HepG2 (cell line): Measurements from ENCODE around the gene GFOD1. TPM values are rescaled to one million over a fixed set of nuclear protein-coding genes. Genes with fewer than 3 reads are reported as not detected.
A peak's percentile ranks its signal among the peaks of the same experiment; 100 is the strongest.

Experiments used
- BRD4 ChIP-seq: sonication (generic); formaldehyde crosslinking; IDR thresholded peaks from 2 replicates; pipeline ENCODE4 v1.4.0; 2020; ENCODE audit warnings: missing genetic modification reagents
- GFI1 ChIP-seq: sonication (generic); formaldehyde crosslinking; IDR thresholded peaks from 2 replicates; pipeline ENCODE4 v1.5.0; 2020; ENCODE audit warnings: missing genetic modification reagents, mild to moderate bottlenecking, borderline replicate concordance
- IKZF4 ChIP-seq: sonication (generic); formaldehyde crosslinking; IDR thresholded peaks from 2 replicates; pipeline ENCODE4 v1.5.1; 2020; ENCODE audit warnings: borderline replicate concordance, mild to moderate bottlenecking, low read depth, missing genetic modification reagents; ENCODE audit errors: not compliant biosample characterization
- NFIB ChIP-seq: sonication (generic); formaldehyde crosslinking; IDR thresholded peaks from 2 replicates; pipeline ENCODE4 v1.9.0; 2021; ENCODE audit warnings: missing genetic modification reagents, mild to moderate bottlenecking, borderline replicate concordance
- NPAS2 ChIP-seq: sonication (generic); formaldehyde crosslinking; IDR thresholded peaks from 2 replicates; pipeline ENCODE4 v1.8.0; 2022; ENCODE audit warnings: mild to moderate bottlenecking, missing genetic modification reagents, borderline replicate concordance
- ZNF235 ChIP-seq: sonication (generic); formaldehyde crosslinking; IDR thresholded peaks from 2 replicates; pipeline ENCODE4 v1.8.1; 2023; ENCODE audit warnings: mild to moderate bottlenecking, missing genetic modification reagents, borderline replicate concordance
- ZNF329 ChIP-seq: sonication (generic); formaldehyde crosslinking; IDR thresholded peaks from 2 replicates; pipeline ENCODE4 v1.9.0; 2021; ENCODE audit warnings: low read depth, mild to moderate bottlenecking, missing genetic modification reagents
- polyA plus RNA-seq, 8 experiments: library from polyadenylated mRNA; depleted of rRNA in 3 of 8; stranded (reverse) in 7 of 8; unstranded in 1 of 8; fragments of >200 nt; fragmentation: Illumina TruSeq in 4 of 8; extraction: Trizol in 4 of 8; gene quantifications; 2 replicates each; pipeline versions ENCODE4 v1.2.1 to v1.2.3, GENCODE V29; 2011 to 2016; ENCODE audit warnings: low read depth in 4 of 8, missing spikeins in 1 of 8, mixed read lengths in 1 of 8; ENCODE audit not compliant: insufficient read depth in 1 of 8
- total RNA-seq, 5 experiments: library from RNA; depleted of rRNA; stranded (reverse); fragments of >200 nt; fragmentation: Illumina TruSeq; extraction: Trizol; gene quantifications; 2 replicates each; pipeline ENCODE4 v1.2.3, GENCODE V29; 2016; ENCODE audit warnings: low read depth in 1 of 5
- TF ChIP-seq, protein P1 (sequence below): sonication (generic); formaldehyde crosslinking; IDR thresholded peaks from 2 replicates; pipeline ENCODE4 v1.4.0; 2020; ENCODE audit warnings: low read depth, missing genetic modification reagents
- TF ChIP-seq, protein P2 (sequence below): sonication (generic); formaldehyde crosslinking; IDR thresholded peaks from 2 replicates; pipeline ENCODE4 v1.5.0; 2020; ENCODE audit warnings: missing genetic modification reagents
- TF ChIP-seq, protein P3 (sequence below): sonication (generic); formaldehyde crosslinking; IDR thresholded peaks from 2 replicates; pipeline ENCODE4 v1.5.0; 2020; ENCODE audit warnings: mild to moderate bottlenecking, missing genetic modification reagents, borderline replicate concordance
- TF ChIP-seq, protein P4 (sequence below): IDR thresholded peaks from 2 replicates; pipeline ENCODE4 v1.6.1; 2016; ENCODE audit warnings: missing compliant biosample characterization, missing genetic modification reagents, borderline replicate concordance

Gene GFOD1
- total and polyA plus RNA-seq, 2 of the 13 experiments (the other 11 are each of a cell fraction or from before 2014, with no cell fraction given): 1.9 to 6.4 TPM

DNA sequence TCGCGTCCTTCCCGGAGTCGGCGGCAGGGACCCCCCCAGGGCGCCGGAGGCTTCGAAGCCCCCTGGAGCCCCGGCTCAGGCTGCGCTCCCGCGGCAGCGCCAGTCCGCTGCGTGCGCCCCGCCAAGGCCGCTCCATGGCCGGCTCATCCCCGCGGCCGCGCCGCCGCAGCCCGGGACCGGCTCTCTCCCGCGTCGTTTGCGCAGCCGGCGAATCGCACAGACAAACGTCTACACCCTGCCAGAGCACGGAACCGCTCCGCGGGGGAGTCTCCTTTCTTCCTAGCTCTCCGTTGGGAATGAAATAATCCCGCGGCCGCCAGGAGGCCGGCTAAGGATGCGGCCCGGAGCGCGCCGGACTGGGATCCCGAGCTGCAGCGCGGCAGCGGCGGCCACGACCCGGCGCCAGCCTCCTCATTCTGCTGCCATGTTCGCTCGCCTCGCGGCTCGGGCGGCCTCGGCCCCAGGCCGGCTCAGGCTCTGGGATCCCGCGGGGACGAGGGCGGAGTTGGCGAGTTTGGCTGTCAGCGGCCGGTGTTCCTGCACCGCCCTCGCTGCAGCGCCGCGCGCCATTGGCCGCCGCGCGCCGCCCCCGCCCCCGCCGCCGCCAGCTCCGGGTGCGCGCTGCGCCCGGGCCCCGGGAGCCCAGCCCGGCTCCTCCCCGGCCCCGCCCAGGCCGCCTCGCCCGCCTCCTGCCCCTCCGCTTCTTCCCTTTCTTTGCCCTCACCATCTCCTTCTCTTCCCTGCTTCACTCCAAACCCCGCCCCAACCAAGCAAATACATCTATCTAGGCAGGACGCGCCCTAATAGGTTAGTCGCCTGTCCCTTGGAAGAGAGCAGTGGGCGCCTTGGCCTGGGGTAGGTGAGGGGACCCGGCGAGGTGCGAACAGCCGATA is at the start of gene GFOD1 (continued):
- TF ChIP-seq BRD4 (CRISPR knock-in tag) (no peak), NPAS2 (CRISPR knock-in tag) (no peak), IKZF4 (no peak), NFIB (no peak), ZNF329 (0 out of 2 replicates have a peak, but pooled peaks have one; percentile 63), GFI1 (CRISPR knock-in tag) (no peak), ZNF235 (CRISPR knock-in tag) (no peak)
- TF ChIP-seq, protein P1, sequence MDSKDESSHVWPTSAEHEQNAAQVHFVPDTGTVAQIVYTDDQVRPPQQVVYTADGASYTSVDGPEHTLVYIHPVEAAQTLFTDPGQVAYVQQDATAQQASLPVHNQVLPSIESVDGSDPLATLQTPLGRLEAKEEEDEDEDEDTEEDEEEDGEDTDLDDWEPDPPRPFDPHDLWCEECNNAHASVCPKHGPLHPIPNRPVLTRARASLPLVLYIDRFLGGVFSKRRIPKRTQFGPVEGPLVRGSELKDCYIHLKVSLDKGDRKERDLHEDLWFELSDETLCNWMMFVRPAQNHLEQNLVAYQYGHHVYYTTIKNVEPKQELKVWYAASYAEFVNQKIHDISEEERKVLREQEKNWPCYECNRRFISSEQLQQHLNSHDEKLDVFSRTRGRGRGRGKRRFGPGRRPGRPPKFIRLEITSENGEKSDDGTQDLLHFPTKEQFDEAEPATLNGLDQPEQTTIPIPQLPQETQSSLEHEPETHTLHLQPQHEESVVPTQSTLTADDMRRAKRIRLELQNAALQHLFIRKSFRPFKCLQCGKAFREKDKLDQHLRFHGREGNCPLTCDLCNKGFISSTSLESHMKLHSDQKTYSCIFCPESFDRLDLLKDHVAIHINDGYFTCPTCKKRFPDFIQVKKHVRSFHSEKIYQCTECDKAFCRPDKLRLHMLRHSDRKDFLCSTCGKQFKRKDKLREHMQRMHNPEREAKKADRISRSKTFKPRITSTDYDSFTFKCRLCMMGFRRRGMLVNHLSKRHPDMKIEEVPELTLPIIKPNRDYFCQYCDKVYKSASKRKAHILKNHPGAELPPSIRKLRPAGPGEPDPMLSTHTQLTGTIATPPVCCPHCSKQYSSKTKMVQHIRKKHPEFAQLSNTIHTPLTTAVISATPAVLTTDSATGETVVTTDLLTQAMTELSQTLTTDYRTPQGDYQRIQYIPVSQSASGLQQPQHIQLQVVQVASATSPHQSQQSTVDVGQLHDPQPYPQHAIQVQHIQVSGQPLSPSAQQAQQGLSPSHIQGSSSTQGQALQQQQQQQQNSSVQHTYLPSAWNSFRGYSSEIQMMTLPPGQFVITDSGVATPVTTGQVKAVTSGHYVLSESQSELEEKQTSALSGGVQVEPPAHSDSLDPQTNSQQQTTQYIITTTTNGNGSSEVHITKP (CRISPR knock-in tag): no peak
- TF ChIP-seq, protein P2, sequence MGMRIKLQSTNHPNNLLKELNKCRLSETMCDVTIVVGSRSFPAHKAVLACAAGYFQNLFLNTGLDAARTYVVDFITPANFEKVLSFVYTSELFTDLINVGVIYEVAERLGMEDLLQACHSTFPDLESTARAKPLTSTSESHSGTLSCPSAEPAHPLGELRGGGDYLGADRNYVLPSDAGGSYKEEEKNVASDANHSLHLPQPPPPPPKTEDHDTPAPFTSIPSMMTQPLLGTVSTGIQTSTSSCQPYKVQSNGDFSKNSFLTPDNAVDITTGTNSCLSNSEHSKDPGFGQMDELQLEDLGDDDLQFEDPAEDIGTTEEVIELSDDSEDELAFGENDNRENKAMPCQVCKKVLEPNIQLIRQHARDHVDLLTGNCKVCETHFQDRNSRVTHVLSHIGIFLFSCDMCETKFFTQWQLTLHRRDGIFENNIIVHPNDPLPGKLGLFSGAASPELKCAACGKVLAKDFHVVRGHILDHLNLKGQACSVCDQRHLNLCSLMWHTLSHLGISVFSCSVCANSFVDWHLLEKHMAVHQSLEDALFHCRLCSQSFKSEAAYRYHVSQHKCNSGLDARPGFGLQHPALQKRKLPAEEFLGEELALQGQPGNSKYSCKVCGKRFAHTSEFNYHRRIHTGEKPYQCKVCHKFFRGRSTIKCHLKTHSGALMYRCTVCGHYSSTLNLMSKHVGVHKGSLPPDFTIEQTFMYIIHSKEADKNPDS: no peak
- TF ChIP-seq, protein P3, sequence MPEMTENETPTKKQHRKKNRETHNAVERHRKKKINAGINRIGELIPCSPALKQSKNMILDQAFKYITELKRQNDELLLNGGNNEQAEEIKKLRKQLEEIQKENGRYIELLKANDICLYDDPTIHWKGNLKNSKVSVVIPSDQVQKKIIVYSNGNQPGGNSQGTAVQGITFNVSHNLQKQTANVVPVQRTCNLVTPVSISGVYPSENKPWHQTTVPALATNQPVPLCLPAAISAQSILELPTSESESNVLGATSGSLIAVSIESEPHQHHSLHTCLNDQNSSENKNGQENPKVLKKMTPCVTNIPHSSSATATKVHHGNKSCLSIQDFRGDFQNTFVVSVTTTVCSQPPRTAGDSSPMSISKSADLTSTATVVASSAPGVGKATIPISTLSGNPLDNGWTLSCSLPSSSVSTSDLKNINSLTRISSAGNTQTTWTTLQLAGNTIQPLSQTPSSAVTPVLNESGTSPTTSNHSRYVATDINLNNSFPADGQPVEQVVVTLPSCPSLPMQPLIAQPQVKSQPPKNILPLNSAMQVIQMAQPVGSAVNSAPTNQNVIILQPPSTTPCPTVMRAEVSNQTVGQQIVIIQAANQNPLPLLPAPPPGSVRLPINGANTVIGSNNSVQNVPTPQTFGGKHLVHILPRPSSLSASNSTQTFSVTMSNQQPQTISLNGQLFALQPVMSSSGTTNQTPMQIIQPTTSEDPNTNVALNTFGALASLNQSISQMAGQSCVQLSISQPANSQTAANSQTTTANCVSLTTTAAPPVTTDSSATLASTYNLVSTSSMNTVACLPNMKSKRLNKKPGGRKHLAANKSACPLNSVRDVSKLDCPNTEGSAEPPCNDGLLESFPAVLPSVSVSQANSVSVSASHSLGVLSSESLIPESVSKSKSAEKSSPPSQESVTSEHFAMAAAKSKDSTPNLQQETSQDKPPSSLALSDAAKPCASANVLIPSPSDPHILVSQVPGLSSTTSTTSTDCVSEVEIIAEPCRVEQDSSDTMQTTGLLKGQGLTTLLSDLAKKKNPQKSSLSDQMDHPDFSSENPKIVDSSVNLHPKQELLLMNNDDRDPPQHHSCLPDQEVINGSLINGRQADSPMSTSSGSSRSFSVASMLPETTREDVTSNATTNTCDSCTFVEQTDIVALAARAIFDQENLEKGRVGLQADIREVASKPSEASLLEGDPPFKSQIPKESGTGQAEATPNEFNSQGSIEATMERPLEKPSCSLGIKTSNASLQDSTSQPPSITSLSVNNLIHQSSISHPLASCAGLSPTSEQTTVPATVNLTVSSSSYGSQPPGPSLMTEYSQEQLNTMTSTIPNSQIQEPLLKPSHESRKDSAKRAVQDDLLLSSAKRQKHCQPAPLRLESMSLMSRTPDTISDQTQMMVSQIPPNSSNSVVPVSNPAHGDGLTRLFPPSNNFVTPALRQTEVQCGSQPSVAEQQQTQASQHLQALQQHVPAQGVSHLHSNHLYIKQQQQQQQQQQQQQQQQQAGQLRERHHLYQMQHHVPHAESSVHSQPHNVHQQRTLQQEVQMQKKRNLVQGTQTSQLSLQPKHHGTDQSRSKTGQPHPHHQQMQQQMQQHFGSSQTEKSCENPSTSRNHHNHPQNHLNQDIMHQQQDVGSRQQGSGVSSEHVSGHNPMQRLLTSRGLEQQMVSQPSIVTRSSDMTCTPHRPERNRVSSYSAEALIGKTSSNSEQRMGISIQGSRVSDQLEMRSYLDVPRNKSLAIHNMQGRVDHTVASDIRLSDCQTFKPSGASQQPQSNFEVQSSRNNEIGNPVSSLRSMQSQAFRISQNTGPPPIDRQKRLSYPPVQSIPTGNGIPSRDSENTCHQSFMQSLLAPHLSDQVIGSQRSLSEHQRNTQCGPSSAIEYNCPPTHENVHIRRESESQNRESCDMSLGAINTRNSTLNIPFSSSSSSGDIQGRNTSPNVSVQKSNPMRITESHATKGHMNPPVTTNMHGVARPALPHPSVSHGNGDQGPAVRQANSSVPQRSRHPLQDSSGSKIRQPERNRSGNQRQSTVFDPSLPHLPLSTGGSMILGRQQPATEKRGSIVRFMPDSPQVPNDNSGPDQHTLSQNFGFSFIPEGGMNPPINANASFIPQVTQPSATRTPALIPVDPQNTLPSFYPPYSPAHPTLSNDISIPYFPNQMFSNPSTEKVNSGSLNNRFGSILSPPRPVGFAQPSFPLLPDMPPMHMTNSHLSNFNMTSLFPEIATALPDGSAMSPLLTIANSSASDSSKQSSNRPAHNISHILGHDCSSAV (CRISPR knock-in tag): no peak
- TF ChIP-seq, protein P4, sequence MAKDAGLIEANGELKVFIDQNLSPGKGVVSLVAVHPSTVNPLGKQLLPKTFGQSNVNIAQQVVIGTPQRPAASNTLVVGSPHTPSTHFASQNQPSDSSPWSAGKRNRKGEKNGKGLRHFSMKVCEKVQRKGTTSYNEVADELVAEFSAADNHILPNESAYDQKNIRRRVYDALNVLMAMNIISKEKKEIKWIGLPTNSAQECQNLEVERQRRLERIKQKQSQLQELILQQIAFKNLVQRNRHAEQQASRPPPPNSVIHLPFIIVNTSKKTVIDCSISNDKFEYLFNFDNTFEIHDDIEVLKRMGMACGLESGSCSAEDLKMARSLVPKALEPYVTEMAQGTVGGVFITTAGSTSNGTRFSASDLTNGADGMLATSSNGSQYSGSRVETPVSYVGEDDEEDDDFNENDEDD (CRISPR knock-in tag): peak; percentile 61; the same call in 1 of the 2 replicates
